ENCODE data around the gene CEBPG. TPM values are rescaled to one million over a fixed set of nuclear protein-coding genes. Genes with fewer than 3 reads are reported as not detected.

The CEBPG gene
- total and polyA plus RNA-seq, 9 of the 15 experiments (the other 6 are each of a cell fraction or from before 2014, with no cell fraction given): 9.5 to 34.9 (median 30.9) TPM

DNA sequence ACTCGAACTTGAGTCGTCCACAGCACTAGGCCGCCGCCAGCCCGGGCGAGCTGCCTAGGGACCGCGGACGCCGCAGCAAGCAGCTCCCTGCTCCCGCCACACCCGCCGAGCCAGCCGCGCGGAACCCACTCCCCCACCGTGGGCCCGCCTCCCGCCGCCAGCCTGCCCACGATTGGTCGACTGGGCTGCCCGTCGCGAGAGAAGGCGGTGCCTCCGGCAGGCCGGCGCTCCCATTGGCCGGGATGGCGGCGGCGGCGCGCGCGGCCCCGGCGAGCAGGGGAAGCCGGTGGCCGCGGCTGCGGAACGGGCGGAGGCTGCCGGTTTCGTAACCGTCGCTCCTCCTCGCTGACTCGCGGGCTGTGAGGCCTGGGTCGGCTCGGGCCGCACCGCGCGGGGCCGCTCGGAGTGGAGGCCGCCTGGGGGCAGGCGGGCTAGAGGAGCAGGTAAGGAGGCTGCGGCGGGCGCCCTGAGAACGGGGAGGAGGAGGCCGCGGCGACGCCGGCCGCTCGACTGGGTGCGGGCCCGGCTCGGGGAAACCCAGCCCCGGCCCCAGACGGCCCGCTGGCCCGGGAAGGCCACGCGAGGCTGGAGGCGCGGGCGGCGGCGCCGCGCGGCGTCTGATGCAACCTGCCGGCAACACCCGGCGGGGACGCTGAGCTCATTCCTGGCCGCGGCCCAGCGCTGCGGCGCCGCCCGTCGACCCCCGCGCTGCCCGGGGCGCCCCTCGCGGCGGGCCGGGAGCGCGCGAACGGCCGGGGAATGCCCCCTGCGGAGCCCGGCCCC lies at the start of gene CEBPG (continued):
- TF ChIP-seq, protein P1, sequence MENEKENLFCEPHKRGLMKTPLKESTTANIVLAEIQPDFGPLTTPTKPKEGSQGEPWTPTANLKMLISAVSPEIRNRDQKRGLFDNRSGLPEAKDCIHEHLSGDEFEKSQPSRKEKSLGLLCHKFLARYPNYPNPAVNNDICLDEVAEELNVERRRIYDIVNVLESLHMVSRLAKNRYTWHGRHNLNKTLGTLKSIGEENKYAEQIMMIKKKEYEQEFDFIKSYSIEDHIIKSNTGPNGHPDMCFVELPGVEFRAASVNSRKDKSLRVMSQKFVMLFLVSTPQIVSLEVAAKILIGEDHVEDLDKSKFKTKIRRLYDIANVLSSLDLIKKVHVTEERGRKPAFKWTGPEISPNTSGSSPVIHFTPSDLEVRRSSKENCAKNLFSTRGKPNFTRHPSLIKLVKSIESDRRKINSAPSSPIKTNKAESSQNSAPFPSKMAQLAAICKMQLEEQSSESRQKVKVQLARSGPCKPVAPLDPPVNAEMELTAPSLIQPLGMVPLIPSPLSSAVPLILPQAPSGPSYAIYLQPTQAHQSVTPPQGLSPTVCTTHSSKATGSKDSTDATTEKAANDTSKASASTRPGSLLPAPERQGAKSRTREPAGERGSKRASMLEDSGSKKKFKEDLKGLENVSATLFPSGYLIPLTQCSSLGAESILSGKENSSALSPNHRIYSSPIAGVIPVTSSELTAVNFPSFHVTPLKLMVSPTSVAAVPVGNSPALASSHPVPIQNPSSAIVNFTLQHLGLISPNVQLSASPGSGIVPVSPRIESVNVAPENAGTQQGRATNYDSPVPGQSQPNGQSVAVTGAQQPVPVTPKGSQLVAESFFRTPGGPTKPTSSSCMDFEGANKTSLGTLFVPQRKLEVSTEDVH (IDR thresholded peaks at IDR 0.05; ENCODE audit: low read depth, partially characterized antibody): no peak
- TF ChIP-seq BCL6 (CRISPR knock-in tag; IDR thresholded peaks at IDR 0.05) (no peak), CTBP1 (IDR thresholded peaks at IDR 0.05; ENCODE audit: borderline replicate concordance) (peak; percentile 70), SRSF7 (optimal IDR thresholded peaks at IDR 0.05; ENCODE audit: low read depth, low read length) (no peak), ZNF175 (CRISPR knock-in tag; IDR thresholded peaks at IDR 0.05; ENCODE audit: low read depth) (no peak; the same call in 1 of the 2 replicates)
- TF ChIP-seq, protein P2, sequence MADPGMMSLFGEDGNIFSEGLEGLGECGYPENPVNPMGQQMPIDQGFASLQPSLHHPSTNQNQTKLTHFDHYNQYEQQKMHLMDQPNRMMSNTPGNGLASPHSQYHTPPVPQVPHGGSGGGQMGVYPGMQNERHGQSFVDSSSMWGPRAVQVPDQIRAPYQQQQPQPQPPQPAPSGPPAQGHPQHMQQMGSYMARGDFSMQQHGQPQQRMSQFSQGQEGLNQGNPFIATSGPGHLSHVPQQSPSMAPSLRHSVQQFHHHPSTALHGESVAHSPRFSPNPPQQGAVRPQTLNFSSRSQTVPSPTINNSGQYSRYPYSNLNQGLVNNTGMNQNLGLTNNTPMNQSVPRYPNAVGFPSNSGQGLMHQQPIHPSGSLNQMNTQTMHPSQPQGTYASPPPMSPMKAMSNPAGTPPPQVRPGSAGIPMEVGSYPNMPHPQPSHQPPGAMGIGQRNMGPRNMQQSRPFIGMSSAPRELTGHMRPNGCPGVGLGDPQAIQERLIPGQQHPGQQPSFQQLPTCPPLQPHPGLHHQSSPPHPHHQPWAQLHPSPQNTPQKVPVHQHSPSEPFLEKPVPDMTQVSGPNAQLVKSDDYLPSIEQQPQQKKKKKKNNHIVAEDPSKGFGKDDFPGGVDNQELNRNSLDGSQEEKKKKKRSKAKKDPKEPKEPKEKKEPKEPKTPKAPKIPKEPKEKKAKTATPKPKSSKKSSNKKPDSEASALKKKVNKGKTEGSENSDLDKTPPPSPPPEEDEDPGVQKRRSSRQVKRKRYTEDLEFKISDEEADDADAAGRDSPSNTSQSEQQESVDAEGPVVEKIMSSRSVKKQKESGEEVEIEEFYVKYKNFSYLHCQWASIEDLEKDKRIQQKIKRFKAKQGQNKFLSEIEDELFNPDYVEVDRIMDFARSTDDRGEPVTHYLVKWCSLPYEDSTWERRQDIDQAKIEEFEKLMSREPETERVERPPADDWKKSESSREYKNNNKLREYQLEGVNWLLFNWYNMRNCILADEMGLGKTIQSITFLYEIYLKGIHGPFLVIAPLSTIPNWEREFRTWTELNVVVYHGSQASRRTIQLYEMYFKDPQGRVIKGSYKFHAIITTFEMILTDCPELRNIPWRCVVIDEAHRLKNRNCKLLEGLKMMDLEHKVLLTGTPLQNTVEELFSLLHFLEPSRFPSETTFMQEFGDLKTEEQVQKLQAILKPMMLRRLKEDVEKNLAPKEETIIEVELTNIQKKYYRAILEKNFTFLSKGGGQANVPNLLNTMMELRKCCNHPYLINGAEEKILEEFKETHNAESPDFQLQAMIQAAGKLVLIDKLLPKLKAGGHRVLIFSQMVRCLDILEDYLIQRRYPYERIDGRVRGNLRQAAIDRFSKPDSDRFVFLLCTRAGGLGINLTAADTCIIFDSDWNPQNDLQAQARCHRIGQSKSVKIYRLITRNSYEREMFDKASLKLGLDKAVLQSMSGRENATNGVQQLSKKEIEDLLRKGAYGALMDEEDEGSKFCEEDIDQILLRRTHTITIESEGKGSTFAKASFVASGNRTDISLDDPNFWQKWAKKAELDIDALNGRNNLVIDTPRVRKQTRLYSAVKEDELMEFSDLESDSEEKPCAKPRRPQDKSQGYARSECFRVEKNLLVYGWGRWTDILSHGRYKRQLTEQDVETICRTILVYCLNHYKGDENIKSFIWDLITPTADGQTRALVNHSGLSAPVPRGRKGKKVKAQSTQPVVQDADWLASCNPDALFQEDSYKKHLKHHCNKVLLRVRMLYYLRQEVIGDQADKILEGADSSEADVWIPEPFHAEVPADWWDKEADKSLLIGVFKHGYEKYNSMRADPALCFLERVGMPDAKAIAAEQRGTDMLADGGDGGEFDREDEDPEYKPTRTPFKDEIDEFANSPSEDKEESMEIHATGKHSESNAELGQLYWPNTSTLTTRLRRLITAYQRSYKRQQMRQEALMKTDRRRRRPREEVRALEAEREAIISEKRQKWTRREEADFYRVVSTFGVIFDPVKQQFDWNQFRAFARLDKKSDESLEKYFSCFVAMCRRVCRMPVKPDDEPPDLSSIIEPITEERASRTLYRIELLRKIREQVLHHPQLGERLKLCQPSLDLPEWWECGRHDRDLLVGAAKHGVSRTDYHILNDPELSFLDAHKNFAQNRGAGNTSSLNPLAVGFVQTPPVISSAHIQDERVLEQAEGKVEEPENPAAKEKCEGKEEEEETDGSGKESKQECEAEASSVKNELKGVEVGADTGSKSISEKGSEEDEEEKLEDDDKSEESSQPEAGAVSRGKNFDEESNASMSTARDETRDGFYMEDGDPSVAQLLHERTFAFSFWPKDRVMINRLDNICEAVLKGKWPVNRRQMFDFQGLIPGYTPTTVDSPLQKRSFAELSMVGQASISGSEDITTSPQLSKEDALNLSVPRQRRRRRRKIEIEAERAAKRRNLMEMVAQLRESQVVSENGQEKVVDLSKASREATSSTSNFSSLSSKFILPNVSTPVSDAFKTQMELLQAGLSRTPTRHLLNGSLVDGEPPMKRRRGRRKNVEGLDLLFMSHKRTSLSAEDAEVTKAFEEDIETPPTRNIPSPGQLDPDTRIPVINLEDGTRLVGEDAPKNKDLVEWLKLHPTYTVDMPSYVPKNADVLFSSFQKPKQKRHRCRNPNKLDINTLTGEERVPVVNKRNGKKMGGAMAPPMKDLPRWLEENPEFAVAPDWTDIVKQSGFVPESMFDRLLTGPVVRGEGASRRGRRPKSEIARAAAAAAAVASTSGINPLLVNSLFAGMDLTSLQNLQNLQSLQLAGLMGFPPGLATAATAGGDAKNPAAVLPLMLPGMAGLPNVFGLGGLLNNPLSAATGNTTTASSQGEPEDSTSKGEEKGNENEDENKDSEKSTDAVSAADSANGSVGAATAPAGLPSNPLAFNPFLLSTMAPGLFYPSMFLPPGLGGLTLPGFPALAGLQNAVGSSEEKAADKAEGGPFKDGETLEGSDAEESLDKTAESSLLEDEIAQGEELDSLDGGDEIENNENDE (IDR thresholded peaks at IDR 0.05; ENCODE audit: low read depth, low read length): no peak
- TF ChIP-seq, protein P3, sequence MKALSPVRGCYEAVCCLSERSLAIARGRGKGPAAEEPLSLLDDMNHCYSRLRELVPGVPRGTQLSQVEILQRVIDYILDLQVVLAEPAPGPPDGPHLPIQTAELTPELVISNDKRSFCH (CRISPR knock-in tag; IDR thresholded peaks at IDR 0.05): no peak
- TF ChIP-seq, protein P3 (tag; IDR thresholded peaks at IDR 0.05): no peak; the same call in 1 of the 2 replicates

Data from K562 (cell line).